GM19395 (cell line): ENCODE results near the gene SGSM2.

Experiments
- ATAC-seq: cut with Tn5 transposase; IDR thresholded peaks from one replicate; pipeline ENCODE4 v1.9.1; 2021; ENCODE audit warnings: mild to moderate bottlenecking, moderate library complexity; ENCODE audit not compliant: unreplicated experiment

Gene SGSM2

GRCh38 chr17:2397247-2398171, 60.2 kb downstream of the SGSM2 start:
- no peak for ATAC-seq

- ATAC-seq = no peak
These were observed 60.9 kb downstream of the SGSM2 start for GRCh38 chr17:2398182-2398581.

GRCh38 chr17:2398655-2399571, 61.6 kb downstream of the SGSM2 start:
- no peak for ATAC-seq

- ATAC-seq = peak; percentile 42
These were observed 62.5 kb downstream of the SGSM2 start for GRCh38 chr17:2399572-2400473.

- no peak for ATAC-seq
These were observed 63.2 kb downstream of the SGSM2 start for GRCh38 chr17:2400474-2400866.

- peak; percentile 31 for ATAC-seq
These were observed 63.6 kb downstream of the SGSM2 start, which contains the start of gene MNT for GRCh38 chr17:2400877-2401425. Gene MNT (minus strand): TSS chr17:2401060. CDS start chr17:2400712, 348 bp downstream.

- peak; percentile 54 for ATAC-seq
These were observed 64.3 kb downstream of the SGSM2 start for GRCh38 chr17:2401426-2402221.

GRCh38 chr17:2402544-2402943, 65.2 kb downstream of the SGSM2 start:
- no peak for ATAC-seq

GRCh38 chr17:2403044-2403443, 65.7 kb downstream of the SGSM2 start:
- ATAC-seq = no peak

GRCh38 chr17:2405247-2405926, 68.1 kb downstream of the SGSM2 start:
- ATAC-seq = no peak

GRCh38 chr17:2406271-2406902, 69.1 kb downstream of the SGSM2 start:
- no peak for ATAC-seq

GRCh38 chr17:2406903-2407790, 69.8 kb downstream of the SGSM2 start:
- no peak for ATAC-seq

GRCh38 chr17:2410951-2411350, 73.7 kb downstream of the SGSM2 start:
- ATAC-seq = no peak

GRCh38 chr17:2412561-2413021, 75.3 kb downstream of the SGSM2 start:
- ATAC-seq = no peak

- no peak for ATAC-seq
These were observed 77.3 kb downstream of the SGSM2 start for GRCh38 chr17:2414446-2415064.

GRCh38 chr17:2415081-2415480, 77.8 kb downstream of the SGSM2 start:
- ATAC-seq = no peak
